ENCODE results near the gene OSBPL5.

- TF ChIP-seq YY1 (tag by site-specific recombination; IDR thresholded peaks at IDR 0.05) (no peak), ZNF112 (tag by site-specific recombination; IDR thresholded peaks at IDR 0.05) (no peak), CTCF (tag by site-specific recombination; IDR thresholded peaks at IDR 0.05) (no peak), ZNF704 (tag by site-specific recombination; IDR thresholded peaks at IDR 0.05) (no peak), MYNN (tag by site-specific recombination; IDR thresholded peaks at IDR 0.05; ENCODE audit: borderline replicate concordance) (no peak), REST (tag by site-specific recombination; IDR thresholded peaks at IDR 0.05) (no peak), ZNF530 (tag by site-specific recombination; IDR thresholded peaks at IDR 0.05; ENCODE audit: low read depth) (no peak), ZNF488 (tag by site-specific recombination; IDR thresholded peaks at IDR 0.05) (no peak), ZNF132 (tag by site-specific recombination; IDR thresholded peaks at IDR 0.05; ENCODE audit: borderline replicate concordance) (no peak), ZNF677 (tag by site-specific recombination; IDR thresholded peaks at IDR 0.05) (no peak), ZNF660 (tag by site-specific recombination; IDR thresholded peaks at IDR 0.05) (no peak), ZNF423 (tag by site-specific recombination; IDR thresholded peaks at IDR 0.05) (no peak), ZNF214 (tag by site-specific recombination; IDR thresholded peaks at IDR 0.05; ENCODE audit: borderline replicate concordance) (no peak), PRDM1 (tag by site-specific recombination; IDR thresholded peaks at IDR 0.05) (no peak)
Observed at GRCh38 chr11:3052567-3052966, 112.5 kb downstream of the OSBPL5 start.

Data from HEK293 (cell line).